HL-60 (cell line): ENCODE data around the gene PTPRK.

Experiments
- DNase-seq, 2 experiments: peaks; one replicate each; pipeline ENCODE4 v3.0.0-alpha.2; 2010 to 2020; ENCODE audit warnings: low read depth in 1 of 2, low spot score in 1 of 2
- H3K27ac ChIP-seq: fragments of 250-450 bp; sonication (Bioruptor Pico); replicated peaks from 2 replicates; pipeline ENCODE4 v1.5.1; 2020; ENCODE audit warnings: mild to moderate bottlenecking, moderate library complexity
- H3K27me3 ChIP-seq: fragments of 250-450 bp; sonication (Bioruptor Pico); 2 replicates; pipeline ENCODE4 v1.5.1; 2021; ENCODE audit warnings: mild to moderate bottlenecking, moderate library complexity; ENCODE audit not compliant: insufficient read depth, poor library complexity, severe bottlenecking
- H3K4me3 ChIP-seq: replicated peaks from 2 replicates; pipeline ENCODE4 v1.5.1; 2011; ENCODE audit warnings: mild to moderate bottlenecking, control low read depth, low read length; ENCODE audit not compliant: insufficient read depth
- GABPA ChIP-seq: IDR thresholded peaks from 2 replicates; pipeline ENCODE4 v1.6.1; 2012; ENCODE audit warnings: low read depth
- POLR2AphosphoS5 ChIP-seq: IDR thresholded peaks from 2 replicates; pipeline ENCODE4 v1.6.1; 2012; ENCODE audit warnings: low read depth
- REST ChIP-seq: IDR thresholded peaks from 2 replicates; pipeline ENCODE4 v1.6.1; 2012; ENCODE audit warnings: low read depth; ENCODE audit not compliant: insufficient replicate concordance
- SPI1 ChIP-seq: IDR thresholded peaks from 2 replicates; pipeline ENCODE4 v1.6.1; 2012; ENCODE audit warnings: low read depth, mild to moderate bottlenecking, borderline replicate concordance
- TF ChIP-seq, protein P1 (sequence below): IDR thresholded peaks from one replicate; pipeline ENCODE4 v1.5.1; 2011; ENCODE audit warnings: low read length, control low read depth, inconsistent platforms; ENCODE audit not compliant: insufficient read depth

The PTPRK gene

DNA sequence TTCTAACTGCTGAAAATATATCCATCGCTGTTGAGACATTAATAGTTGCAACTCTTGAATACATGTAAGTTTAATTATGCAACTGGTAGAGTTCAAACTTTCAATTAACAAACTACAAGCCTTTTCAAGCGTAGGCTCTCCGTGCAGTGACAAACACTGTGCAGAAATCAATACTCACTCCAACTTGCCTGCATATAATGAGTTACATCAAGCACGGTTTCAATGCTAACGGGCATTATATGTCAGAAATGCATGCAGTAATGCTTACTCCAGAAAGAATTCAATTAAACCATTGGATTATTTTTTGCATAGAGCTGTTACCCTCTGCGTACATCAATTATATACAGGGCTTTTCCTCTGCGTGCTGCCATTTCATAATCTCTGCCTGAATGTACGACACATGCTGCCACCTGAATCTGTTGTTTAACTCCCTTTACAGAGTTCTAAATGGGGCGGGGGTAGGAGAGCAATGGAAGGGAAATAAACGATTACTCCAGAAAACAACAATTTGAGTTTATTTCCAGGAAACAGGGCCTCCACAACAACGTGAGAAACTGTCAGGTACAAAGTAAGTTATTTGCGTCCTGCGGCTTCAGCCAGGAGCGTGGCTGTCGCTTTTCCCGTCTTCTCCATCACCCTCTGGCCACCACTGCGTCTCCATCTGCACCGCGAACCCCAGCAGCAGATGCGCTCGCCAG lies 1.8 kb downstream of the PTPRK start:
- TF ChIP-seq POLR2AphosphoS5 (no peak), GABPA (no peak), REST (no peak), SPI1 (no peak)
- TF ChIP-seq, protein P1, sequence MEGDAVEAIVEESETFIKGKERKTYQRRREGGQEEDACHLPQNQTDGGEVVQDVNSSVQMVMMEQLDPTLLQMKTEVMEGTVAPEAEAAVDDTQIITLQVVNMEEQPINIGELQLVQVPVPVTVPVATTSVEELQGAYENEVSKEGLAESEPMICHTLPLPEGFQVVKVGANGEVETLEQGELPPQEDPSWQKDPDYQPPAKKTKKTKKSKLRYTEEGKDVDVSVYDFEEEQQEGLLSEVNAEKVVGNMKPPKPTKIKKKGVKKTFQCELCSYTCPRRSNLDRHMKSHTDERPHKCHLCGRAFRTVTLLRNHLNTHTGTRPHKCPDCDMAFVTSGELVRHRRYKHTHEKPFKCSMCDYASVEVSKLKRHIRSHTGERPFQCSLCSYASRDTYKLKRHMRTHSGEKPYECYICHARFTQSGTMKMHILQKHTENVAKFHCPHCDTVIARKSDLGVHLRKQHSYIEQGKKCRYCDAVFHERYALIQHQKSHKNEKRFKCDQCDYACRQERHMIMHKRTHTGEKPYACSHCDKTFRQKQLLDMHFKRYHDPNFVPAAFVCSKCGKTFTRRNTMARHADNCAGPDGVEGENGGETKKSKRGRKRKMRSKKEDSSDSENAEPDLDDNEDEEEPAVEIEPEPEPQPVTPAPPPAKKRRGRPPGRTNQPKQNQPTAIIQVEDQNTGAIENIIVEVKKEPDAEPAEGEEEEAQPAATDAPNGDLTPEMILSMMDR, result no peak
- H3K27me3 ChIP-seq, result peaks cover 45% of the 10 kb centered on the region
- H3K4me3 ChIP-seq, result no peak overlapping the region

GRCh38 chr6:128517124-128517523 lies 3.3 kb downstream of the PTPRK start:
- TF ChIP-seq POLR2AphosphoS5 (no peak), GABPA (no peak), REST (no peak), SPI1 (no peak)
- Histone ChIP-seq H3K4me3 (no peak overlapping the region), H3K27me3 (peaks cover 45% of the 10 kb centered on the region), H3K27ac (no peak overlapping the region)
- no peak for DNase-seq

More for the DNA sequence above, 1.8 kb downstream of the PTPRK start:
- DNase-seq, result no peak
- no peak overlapping the region for H3K27ac ChIP-seq

- TF ChIP-seq POLR2AphosphoS5 (no peak), GABPA (no peak), SPI1 (no peak), REST (no peak)
- TF ChIP-seq, protein P1, result no peak
- H3K27ac ChIP-seq, result no peak overlapping the region
- DNase-seq, result no peak
- peaks cover 42% of the 10 kb centered on the region for H3K27me3 ChIP-seq
- no peak overlapping the region for H3K4me3 ChIP-seq
Measured at GRCh38 chr6:128516514-128516898, 3.9 kb downstream of the PTPRK start.
